HepG2 (cell line): ENCODE measurements around the gene TSPAN9.

Experiments used
- CAMTA2 ChIP-seq: sonication (generic); formaldehyde crosslinking; IDR thresholded peaks from 2 replicates; pipeline ENCODE4 v1.4.0; 2020; ENCODE audit warnings: mild to moderate bottlenecking, missing genetic modification reagents, borderline replicate concordance
- CREB3 ChIP-seq: sonication (generic); formaldehyde crosslinking; IDR thresholded peaks from 2 replicates; pipeline ENCODE4 v1.5.0; 2020; ENCODE audit warnings: missing genetic modification reagents
- DPF2 ChIP-seq: sonication (generic); formaldehyde crosslinking; IDR thresholded peaks from 2 replicates; pipeline ENCODE4 v1.4.0; 2020; ENCODE audit warnings: mild to moderate bottlenecking, low read depth, missing genetic modification reagents, borderline replicate concordance
- NCOA1 ChIP-seq: sonication (generic); formaldehyde crosslinking; IDR thresholded peaks from 2 replicates; pipeline ENCODE4 v1.9.0; 2021; ENCODE audit warnings: missing genetic modification reagents
- SMC3 ChIP-seq: IDR thresholded peaks from 2 replicates; pipeline ENCODE4 v1.6.1; 2011; ENCODE audit warnings: low read length, improper control_type of control experiment
- TF ChIP-seq, protein P1 (sequence below): IDR thresholded peaks from 2 replicates; pipeline ENCODE4 v1.6.1; 2016; ENCODE audit warnings: missing compliant biosample characterization, missing genetic modification reagents, borderline replicate concordance

- TF ChIP-seq SMC3: no peak
- TF ChIP-seq CREB3 (CRISPR knock-in tag): no peak
- no peak for TF ChIP-seq CAMTA2
- no peak for TF ChIP-seq NCOA1 (CRISPR knock-in tag)
- TF ChIP-seq, protein P1, sequence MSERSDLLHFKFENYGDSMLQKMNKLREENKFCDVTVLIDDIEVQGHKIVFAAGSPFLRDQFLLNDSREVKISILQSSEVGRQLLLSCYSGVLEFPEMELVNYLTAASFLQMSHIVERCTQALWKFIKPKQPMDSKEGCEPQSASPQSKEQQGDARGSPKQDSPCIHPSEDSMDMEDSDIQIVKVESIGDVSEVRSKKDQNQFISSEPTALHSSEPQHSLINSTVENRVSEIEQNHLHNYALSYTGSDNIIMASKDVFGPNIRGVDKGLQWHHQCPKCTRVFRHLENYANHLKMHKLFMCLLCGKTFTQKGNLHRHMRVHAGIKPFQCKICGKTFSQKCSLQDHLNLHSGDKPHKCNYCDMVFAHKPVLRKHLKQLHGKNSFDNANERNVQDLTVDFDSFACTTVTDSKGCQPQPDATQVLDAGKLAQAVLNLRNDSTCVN (CRISPR knock-in tag): no peak
- no peak for TF ChIP-seq DPF2
Measured at GRCh38 chr12:3277306-3277943, 200.2 kb downstream of the TSPAN9 start.
